Occipital lobe (tissue), 2 donors: ENCODE measurements around the gene CSTB. TPM values are rescaled to one million over a fixed set of nuclear protein-coding genes. Genes with fewer than 3 reads are reported as not detected.

Source experiments
- DNase-seq: peaks from one replicate; lab custom pipeline; 2025; lab: John Stamatoyannopoulos, UW
- total RNA-seq: library from RNA; depleted of rRNA; stranded (reverse); fragments of >200 nt; gene quantifications from one replicate; pipeline ENCODE4 v1.2.3, GENCODE V29; 2014

The CSTB gene
- total RNA-seq, 1 donor from 2014 or later, result 7.5 TPM

DNA sequence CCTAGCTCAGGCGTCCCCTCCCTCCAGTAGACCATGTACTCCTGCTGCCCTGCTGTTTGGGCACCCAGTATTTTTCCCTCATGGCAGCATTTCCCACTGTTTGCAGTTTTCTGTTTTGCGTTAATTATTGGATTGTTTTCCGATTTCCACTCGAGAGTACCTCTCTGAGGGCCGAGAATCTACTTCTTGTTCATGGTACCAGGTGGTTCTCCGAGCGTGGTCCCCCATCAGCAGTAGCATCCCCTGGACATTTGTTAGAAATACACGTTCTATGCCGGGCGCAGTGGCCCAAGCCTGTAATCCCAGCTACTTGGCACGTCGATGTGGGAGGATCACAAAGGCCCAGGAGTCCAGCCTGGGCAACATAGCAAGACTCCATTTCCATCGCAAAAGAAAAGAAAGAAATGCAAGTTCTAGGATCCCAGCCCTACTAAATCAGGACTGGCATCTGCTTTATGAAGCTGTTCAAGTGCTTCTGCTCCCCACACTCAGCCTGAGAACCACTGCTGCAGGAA, 14.0 kb upstream of the CSTB start:
- no peak for DNase-seq

DNA sequence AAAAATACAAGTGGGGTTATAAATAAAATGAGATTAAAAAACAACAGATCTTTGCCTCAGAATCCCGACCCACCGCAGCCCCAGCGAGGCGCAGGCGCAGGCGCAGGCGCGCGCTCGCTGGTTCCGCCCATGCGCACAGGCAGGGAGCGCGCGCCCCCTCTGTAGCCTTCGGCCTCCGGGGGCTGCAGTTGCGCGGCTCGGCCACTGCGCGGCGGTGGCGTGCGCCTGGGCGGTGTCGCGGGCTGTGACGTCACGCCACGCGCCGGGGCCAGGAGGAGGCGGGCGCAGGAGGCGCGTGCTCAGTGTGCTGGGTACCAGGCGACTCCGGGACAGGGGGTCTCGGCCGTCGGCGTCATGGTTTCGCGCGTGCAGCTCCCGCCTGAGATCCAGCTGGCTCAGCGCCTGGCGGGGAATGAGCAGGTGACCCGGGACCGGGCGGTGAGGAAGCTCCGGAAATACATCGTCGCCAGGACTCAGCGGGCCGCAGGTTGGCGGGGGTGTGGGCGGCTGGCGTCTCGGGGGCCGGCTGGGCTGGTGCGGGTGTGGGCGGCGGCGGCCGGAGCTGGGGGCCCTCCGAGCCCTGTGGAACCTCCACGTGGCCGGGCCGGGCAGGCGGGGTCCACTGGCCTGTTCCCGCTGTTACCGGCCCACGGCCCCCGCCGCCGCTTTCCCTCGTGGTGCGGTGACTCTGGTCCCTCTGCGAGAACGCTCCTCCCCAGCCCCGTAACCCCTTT, 13.3 kb upstream of the CSTB start, which contains the start of gene RRP1:
Gene RRP1, plus strand, starts transcription at position 302 of the 734 bp plus-strand sequence. Its CDS starts 53 bp downstream, at position 355.
- DNase-seq, result peak; percentile 76

DNA sequence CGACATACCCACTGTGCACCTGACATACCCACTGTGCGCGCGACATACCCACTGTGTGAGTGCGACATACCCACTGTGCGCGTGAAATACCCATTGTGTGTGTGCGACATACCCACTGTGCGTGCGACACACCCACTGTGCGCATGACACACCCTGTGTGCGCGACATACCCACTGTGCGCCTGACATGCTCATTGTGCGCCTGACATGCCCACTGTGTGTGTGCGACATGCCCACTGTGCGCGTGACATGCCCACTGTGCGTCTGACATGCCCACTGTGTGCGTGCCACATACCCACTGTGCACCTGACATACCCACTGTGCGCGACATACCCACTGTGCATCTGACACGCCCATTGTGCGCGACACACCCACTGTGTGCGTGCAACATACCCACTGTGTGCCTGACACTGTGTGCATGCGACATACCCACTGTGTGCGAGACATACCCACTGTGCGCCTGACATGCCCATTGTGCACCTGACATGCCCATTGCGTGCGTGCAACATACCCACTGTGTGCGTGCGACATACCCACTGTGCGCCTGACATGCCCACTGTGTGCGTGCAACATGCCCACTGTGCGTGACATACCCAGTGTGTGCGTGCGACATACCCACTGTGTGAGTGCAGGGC, 10.8 kb upstream of the CSTB start:
- no peak for DNase-seq

DNA sequence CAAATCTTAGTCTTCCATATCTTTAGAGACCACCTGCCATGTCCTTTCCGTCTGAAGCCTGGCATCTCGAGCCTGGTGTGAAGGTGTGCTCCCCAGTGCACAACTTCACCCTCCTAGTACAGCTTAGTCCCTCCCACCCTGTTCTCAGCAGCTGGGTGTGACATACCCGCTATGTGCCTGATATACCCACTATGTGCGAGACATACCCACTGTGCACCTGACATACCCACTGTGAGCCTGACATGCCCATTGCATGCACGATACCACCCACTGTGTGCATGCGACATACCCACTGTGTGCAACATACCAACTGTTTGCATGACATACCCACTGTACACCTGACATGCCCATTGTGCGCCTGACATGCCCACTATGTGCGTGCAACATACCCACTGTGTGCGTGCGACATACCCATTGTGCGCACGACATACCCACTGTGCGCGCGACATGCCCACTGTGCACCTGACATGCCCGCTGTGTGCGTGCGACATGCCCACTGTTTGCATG, 10.2 kb upstream of the CSTB start:
- no peak for DNase-seq

DNA sequence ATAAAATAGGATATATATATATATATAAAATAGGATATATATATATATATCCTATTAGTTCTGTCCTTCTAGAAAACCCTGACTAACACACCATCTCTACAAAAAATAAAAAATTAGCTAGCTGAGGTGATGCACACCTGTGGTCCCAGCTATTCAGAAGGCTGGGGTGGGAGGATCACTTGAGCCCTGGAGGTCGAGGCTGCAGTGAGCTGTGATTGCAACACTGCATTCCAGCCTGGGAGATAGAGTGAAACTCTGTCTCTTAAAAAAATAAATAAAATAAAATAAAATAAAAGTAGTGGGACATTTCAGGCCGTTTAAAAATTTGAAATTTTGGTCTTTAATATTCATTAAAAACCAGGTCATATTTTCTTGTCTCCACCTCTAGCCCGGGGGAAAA, 9.0 kb upstream of the CSTB start:
- DNase-seq, result no peak

DNA sequence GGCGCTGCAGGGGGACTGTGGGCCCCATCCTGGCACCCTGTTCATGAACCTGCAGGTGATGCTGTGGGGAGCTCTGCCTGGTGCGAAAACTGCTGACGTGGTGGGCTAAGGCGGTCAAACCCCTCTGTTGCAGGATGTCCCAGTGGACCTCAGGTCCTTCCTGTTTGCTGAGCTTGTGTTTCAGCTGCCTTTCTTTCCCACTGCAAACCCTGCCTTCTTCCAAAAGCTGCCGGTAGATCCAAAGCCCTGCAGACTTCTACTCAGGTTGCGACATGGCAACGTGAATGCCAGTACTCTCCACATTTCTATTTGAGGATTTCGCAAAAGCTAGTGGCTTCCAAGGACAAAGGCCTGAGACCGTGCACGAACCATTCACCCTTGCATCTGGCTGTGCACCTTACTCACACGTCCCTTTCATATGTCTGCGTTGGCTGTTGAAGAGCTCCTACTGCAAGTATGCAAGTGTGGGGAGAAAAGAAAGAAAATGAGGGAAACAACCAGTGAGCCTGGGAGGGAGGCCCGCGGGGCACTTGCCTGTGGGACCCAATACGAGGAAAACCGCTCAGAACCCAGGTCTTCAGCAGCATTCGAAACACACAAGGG, 7.1 kb upstream of the CSTB start:
- DNase-seq, result no peak

DNA sequence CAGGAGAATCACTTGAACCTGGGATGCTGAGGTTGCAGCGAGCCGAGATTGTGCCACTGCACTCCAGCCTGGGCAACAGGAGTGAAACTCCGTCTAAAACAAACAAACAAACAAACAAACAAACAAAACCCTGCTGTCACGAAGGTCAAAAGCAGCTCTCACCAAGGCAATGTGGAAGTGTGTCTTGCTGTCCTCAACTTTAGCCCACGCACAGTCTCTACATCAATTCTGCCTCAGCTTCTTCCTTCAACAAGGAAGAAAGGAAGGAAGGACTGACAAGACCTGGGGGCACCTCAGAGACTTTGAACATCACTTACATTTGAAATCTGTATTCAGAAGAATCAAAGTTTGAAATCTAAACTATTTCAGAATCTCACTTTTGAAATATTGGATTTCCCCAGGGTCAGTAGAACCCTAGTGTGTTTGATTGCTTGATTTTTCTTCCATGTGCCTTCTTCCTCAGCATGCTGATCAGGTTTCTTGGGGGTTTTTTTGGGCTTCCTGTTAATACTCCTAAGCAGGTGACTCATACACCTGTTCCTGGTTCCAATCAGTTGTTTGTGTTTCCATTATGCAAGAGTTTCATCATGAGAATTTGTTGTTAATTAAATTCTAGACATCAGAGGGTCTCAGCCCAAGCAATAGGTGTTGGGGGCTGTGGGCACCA, 6.5 kb upstream of the CSTB start:
- DNase-seq, result no peak

DNA sequence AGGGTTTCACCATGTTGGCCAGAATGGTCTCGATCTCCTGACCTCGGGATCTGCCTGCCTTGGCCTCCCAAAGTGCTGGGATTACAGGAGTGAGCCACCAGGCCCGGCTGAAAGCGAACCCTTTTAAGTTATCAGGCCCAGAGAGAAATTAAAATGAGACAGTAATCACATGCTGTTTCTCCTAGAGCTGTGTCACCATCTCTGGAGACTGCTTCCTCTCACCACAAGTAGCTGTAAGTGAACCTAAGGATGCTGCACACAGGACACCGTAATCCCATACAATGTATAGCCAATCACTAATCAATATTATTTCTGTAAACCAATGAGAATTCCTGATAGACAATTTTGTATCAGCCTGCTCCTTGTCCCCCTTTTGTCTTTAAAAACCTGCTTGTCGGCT, 5.7 kb upstream of the CSTB start:
- no peak for DNase-seq

DNA sequence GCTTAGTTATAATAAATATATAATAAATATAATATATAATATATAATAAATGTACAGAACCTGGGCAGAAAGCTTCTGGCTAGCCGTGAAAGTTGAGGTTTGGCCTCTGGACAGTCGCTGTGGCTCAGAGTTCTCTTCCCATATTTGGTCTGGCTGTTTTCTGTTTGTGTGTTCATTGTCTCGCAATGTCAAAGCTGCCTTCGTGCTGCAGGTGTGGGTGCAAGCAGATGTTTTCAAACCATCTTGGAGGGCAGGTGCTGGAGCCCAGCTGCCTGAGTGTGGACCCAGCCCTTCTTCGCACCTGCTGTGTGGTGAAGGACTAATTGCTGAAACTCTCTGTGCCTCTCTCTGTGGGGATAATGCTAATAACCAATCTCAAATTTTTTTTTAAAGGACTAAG, 3.6 kb upstream of the CSTB start:
- no peak for DNase-seq

DNA sequence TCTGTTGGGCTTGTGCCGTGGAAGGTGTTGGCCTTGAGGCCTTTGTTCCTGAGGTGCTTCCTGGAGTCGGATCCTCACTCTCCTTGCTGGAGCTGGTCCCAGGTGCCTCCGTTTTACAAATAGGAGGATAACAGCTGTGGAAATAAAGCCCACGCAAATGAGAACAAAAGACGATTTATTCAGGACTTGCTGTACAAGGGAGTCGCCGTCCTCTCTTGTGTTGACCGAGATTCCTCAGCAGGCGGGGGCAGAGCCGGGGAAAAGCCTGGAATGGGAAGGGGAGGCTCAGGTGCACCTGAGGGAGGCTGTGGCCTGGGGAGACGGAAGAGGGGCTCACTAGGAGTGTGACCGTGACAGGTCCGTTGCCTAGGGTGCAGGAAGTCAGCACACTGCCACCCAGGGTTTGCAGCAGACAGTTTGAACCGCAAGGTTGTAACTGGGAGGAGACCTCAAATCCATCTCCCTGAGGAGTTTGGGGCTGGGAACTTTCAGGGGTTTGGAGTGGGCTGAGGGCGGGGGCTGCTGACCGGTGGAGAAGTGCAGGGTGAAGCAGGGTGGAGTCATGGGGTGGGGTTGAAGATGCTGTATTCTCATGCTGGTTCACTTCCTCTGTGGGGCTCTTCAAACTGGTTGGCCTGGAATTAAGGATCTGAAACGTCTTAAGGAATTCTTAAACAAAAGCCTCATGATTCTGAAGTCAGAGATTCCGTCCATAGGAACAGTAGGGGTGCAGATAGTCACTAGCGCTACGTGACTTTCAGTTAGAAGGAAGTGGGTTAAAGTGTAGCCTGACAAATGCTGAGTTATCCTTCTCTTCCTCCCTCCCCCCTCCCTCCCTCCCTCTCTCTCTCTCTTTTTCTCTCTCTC, 2.6 kb upstream of the CSTB start:
- no peak for DNase-seq

DNA sequence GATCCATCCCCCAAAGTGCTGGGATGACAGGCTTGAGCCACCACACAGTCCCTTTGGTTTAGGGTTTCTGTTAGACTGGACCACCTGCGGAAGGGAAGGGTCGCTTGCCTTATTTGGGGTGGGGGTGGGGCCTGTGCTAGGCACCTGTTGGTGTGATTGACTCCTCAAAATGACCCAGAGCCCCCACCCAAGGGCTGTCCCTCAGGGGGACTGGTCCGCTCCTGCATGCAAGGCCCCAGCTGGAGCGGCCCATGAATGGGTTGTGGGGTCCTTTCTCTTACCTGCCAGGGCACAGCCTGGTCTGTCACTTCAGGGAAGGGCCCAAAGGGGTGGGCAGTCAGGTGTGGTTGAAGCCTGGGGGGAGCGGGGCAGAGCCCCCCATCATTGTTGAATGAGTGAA, 1.8 kb upstream of the CSTB start:
- no peak for DNase-seq

DNA sequence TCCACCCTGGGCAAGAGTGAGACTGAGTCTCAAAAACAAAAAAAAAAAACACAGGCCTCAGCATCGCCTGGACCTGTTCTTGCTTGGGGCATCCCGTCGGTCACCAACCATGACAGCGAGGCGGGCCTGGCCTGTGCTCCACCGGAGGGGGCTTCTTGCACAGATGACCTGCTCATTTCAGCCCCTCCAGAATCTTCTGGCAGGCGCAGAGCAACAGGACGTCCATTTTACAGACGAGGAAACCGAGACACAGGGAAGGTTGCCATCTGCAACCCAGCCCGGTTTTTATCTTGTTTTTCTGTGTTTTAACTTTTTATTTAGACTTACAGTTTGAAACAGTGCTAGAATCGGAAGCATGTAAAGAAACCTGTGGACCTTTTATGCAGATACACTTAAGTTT, 918 bp downstream of the CSTB start:
- no peak for DNase-seq

DNA sequence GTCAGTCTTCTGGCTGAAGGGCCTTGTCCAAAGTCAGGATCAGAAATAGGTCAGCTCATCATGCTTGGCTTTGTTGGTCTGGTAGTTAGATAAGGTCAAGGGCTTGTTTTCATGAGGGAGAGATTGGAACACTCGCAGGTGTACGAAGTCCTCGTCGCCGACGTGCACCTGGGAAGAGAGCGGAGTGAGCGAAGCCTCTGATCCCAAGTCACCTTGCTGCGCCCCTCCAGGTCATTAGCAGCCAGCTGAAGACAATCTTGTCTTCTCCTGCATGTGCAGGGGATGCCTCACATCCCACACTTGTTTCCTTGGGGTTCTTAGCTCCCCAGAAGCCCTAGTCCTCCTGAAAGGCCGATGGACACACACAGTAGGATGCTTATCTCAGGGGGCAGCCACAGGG, 1.9 kb downstream of the CSTB start:
- DNase-seq, result no peak

DNA sequence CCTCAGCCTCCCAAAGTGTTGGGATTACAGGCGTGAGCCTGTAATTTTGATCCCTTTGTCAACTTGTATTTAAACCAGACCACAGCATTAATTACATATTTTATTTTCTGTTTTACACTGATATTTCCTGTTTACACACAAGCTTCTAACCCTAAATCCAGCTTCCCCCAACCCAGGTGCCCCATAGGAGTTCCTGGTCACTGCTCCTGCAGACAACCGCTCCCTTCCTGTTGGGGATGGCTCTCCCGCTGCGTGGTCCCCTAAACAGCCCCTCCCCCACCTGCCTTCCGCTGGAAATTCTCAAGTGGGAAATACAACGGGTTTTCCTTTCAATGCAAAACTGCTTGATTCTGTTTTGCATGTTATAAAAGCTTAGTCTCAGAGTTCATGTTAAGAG, 3.7 kb downstream of the CSTB start:
- DNase-seq, result no peak

DNA sequence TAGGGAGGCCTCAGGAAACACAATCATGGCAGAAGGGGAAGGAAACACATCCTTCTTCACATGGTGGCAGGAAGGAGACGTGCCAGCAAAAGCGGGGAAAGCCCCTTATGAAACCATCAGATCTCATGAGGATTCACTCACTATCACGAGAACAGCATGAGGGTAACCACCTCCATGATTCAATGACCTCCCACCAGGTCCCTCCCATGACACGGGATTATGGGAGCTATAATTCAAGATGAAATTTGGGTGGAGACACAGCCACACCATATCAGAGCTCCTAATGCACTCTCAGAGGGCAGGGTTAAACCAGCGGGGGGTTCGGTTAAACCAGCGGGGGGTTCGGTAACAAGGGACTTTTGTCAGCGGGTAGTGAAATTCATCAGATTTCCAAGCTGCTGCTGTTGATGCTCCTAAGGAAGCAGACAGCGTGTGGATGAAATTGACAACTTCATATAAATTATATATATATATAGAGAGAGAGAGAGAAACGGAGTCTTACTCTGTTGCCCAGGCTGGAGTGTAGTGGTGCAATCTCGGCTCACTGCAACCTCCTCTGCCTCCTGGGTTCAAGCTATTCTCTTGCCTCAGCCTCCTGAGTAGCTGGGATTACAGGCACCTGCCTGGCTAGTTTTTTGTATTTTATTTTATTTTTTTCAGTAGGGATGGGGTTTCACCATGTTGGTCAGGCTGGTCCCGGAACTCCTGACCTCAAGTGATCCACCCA, 4.2 kb downstream of the CSTB start:
- no peak for DNase-seq

DNA sequence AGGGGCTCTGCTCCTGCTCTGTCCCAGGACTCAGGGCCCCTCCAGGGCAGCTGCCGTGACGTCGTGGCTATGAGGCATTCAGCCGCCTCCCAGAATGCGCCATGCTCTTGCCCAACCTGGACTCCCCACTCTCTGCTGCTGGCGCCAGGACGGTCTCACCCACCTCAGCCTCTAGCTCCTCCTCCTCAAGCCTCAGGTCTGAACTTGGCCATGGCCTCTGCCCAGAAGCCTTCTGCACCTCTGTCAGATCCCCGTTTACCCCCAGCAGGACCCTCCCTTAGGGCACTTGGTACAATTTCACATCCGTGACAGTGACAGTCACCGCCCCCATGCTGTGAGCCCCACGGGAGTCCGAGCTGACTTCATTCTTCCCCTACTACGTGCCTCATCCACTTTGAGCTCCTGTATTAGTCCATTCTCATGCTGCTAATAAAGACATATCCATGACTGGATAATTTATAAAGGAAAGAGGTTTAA, 4.9 kb downstream of the CSTB start:
- no peak for DNase-seq

DNA sequence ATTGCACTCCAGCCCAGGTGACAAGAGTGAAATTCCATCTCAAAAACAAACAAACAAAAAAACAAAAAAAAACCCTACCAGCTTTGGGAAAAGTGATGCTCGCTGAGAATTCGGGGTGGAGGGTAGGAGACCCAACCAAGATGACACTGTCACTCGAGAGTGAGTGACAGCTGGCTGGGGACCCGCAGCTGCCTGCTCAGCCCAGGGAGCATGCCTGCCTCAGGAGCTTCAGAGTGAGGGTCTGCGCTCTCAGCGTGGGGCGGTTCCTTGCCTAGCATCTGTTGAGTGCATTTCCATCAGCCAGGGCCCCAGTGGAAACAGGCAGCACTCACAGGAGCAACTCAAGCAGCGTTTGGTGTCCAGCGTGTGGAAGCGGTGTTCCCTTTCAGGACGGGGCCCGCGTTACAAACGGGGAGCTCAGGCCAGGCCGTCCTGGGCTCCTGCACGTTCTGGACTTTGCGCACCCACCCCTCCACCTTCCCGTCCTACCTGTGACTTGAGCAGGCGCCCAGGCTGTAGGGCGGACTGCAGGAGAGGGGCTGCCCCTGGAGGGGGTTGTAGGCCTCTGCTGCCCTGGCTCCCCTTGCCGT, 5.9 kb downstream of the CSTB start:
- no peak for DNase-seq

DNA sequence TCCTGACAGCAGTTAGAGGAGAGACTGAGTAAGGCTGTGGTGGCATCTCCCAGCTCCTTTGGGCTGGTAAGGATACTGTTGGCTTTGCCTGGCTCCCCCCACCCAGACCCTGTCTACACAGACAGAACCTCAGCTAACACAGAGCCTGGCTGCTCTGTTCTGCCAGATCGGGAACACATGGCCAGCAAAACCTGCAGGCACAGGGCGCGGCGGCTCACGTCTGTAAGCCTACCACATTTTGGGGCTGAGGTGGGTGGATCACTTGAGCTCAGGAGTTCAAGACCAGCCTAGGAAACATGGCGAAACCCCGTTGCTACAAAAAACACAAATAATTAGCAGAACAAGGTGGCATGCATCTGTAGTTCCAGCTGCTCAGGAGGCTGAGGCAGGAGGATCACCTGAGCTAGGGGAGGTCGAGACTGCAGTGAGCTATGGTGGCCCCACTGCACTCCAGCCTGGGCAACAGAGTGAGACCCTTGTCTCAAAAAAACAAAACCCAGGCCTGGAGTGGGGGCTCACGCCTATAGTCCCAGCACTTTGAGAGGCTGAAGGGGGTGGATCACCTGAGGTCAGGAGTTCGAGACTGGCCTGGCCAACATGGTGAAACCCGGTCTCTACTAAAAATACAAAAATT, 6.7 kb downstream of the CSTB start:
- no peak for DNase-seq

DNA sequence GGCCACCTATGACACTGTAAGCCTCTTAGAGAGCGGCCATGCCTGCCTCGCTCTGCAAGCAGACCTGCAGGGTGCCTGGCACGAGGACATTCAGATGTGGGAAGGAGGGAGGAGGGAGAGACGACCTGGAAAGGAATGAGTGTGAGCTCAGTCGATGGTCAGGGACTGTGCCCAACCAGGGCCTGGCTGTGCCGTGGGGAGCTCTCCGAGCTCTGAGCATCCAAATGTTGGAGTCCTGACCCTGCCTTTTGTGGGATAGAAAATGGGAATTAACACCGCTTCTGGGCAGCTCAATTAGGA, 7.3 kb downstream of the CSTB start:
- DNase-seq, result no peak
